ENCODE measurements around the gene IGSF21. TPM values are rescaled to one million over a fixed set of nuclear protein-coding genes. Genes with fewer than 3 reads are reported as not detected.

Gene IGSF21
- total RNA-seq, 2 experiments from 2014 or later: not detected

DNA sequence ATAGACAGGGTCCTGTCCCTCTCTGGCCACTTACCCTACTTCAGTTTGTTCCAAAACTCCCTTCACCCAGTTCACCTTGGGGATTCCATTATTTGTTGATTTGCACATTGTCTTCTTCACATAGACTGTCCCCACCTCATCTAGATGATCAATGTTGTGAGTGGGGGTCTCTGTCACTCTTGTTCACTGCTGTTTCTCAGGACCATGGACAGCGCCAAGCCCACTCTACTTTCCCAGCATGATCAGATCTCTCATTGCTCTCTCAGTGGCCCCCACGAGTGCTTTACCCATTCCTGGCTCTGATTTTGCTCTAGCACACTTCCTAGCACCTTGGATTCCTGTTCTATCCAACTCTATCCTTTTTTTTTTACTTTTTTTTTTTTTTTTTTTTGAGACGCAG lies 45.4 kb upstream of the IGSF21 start:
- Mint-ChIP-seq H3K27ac (no peak overlapping the region), H3K27me3 (peaks cover 6% of the 10 kb centered on the region), H3K4me3 (no peak overlapping the region), H3K36me3 (ENCODE audit: low read depth) (no peaks in the 10 kb centered on the region), H3K4me1 (ENCODE audit: low read depth) (no peaks in the 10 kb centered on the region), H3K9me3 (no peaks in the 10 kb centered on the region)
- POLR2A ChIA-PET: no interaction called here
- TF ChIP-seq CTCF (IDR thresholded peaks at IDR 0.05): no peak
- ATAC-seq: no peak
- CTCF ChIA-PET: interaction anchor here (1.3 kb wide), 1 partner anchor 20 kb away, joined by 3 read pairs; no protein-coding TSS in a partner anchor
- intact Hi-C loops (cut with micrococcal nuclease): no loop called here
- DNase-seq: no peak

GRCh38 chr1:18064534-18064933 lies 43.1 kb upstream of the IGSF21 start:
- DNase-seq: no peak
- TF ChIP-seq CTCF (IDR thresholded peaks at IDR 0.05): no peak
- ATAC-seq: no peak
- no peak overlapping the region for H3K27ac Mint-ChIP-seq
- POLR2A ChIA-PET: no interaction called here
- no peaks in the 10 kb centered on the region for H3K9me3 Mint-ChIP-seq
- no peak overlapping the region for H3K4me3 Mint-ChIP-seq
- H3K36me3 Mint-ChIP-seq (ENCODE audit: low read depth): no peaks in the 10 kb centered on the region
- CTCF ChIA-PET: interaction anchor here (1.4 kb wide), 1 partner anchor 141 kb away, joined by 3 read pairs; no protein-coding TSS in a partner anchor
- peaks cover 12% of the 10 kb centered on the region for H3K4me1 Mint-ChIP-seq (ENCODE audit: low read depth)
- H3K27me3 Mint-ChIP-seq: peaks cover 6% of the 10 kb centered on the region
- intact Hi-C loops (cut with micrococcal nuclease): no loop called here

GRCh38 chr1:18066576-18066975 lies 41.0 kb upstream of the IGSF21 start:
- Mint-ChIP-seq H3K9me3 (no peaks in the 10 kb centered on the region), H3K4me1 (ENCODE audit: low read depth) (peaks cover 16% of the 10 kb centered on the region), H3K27ac (no peak overlapping the region), H3K36me3 (ENCODE audit: low read depth) (no peaks in the 10 kb centered on the region), H3K27me3 (peaks cover 6% of the 10 kb centered on the region), H3K4me3 (no peak overlapping the region)
- ATAC-seq: no peak
- CTCF ChIA-PET: no interaction called here
- DNase-seq: no peak
- TF ChIP-seq CTCF (IDR thresholded peaks at IDR 0.05): no peak
- POLR2A ChIA-PET: no interaction called here
- intact Hi-C loops (cut with micrococcal nuclease): no loop called here

DNA sequence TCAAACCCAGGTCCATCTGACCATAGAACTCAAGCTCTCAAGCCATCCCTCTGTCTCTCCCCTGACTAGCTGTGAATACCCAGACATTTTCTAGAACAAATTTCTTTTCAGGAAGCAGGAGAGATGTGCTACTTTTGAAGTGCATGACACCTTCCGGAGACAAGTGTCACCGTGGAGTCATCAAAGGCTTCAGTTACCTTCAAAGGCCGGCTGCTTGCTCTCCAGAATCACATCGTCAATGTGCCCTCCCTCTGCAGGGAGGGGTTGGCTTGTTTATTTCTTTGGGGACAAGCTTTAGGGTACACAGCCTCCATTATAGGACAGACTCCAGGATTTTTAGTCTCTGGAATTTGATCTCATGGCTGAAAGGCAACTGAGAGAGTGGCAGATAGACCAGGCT lies 37.7 kb upstream of the IGSF21 start:
- H3K27me3 Mint-ChIP-seq: no peaks in the 10 kb centered on the region
- POLR2A ChIA-PET: no interaction called here
- peak overlapping the region; percentile 40 for H3K27ac Mint-ChIP-seq
- ATAC-seq (no peak), DNase-seq (peak; percentile 11)
- no peak for TF ChIP-seq CTCF (IDR thresholded peaks at IDR 0.05)
- no peaks in the 10 kb centered on the region for H3K36me3 Mint-ChIP-seq (ENCODE audit: low read depth)
- H3K9me3 Mint-ChIP-seq: no peaks in the 10 kb centered on the region
- no peak overlapping the region for H3K4me3 Mint-ChIP-seq
- intact Hi-C loops (cut with micrococcal nuclease): no loop called here
- CTCF ChIA-PET: no interaction called here
- H3K4me1 Mint-ChIP-seq (ENCODE audit: low read depth): peaks cover 16% of the 10 kb centered on the region

DNA sequence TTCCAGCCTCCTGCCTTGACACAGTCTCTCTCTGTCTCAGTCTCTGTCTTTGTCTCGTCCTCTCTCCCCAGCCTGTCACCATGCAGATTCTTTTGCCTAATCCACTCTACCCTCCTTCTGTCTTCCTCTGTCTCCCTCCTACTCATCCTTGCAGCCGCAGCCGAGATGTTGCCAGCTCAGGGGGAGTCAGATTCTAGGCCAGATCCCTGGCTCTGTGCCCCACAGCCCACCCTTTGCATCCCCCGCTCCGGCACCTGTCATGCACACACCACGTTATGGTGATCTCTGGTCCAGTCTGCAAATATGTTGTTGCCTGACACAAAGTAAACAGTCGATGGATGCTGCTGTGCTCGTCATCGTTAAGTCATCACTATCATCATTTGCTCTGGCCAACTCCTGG lies 35.5 kb upstream of the IGSF21 start:
- TF ChIP-seq CTCF (IDR thresholded peaks at IDR 0.05): no peak
- intact Hi-C loops (cut with micrococcal nuclease): no loop called here
- DNase-seq (no peak), ATAC-seq (no peak)
- H3K27me3 Mint-ChIP-seq: no peaks in the 10 kb centered on the region
- POLR2A ChIA-PET: no interaction called here
- no peak overlapping the region for H3K4me3 Mint-ChIP-seq
- CTCF ChIA-PET: no interaction called here
- no peak overlapping the region for H3K27ac Mint-ChIP-seq
- H3K4me1 Mint-ChIP-seq (ENCODE audit: low read depth): peaks cover 16% of the 10 kb centered on the region
- no peaks in the 10 kb centered on the region for H3K36me3 Mint-ChIP-seq (ENCODE audit: low read depth)
- H3K9me3 Mint-ChIP-seq: no peaks in the 10 kb centered on the region

Measured in activated CD8-positive, alpha-beta T cell treated with anti-CD3 and anti-CD28 coated beads for 36 hours (primary cell).